Aorta (tissue), 5 donors: ENCODE data around the gene VEGFB. TPM values are rescaled to one million over a fixed set of nuclear protein-coding genes. Genes with fewer than 3 reads are reported as not detected.
A peak's percentile ranks its signal among the peaks of the same experiment; 100 is the strongest.

Experiments used
- ATAC-seq: fragments of 200-7000 bp; cut with Tn5 transposase; one replicate; pipeline ENCODE4 v1.9.1; 2022; ENCODE audit warnings: moderate library complexity; ENCODE audit not compliant: low FRiP score
- DNase-seq, 2 donors: peaks; one replicate each; pipeline ENCODE4 v3.0.0-alpha.2; 2020
- H3K27ac ChIP-seq, 2 donors: one replicate each; pipeline ENCODE4 v1.5.1; 2013; ENCODE audit warnings: low read length in 2 of 2, mild to moderate bottlenecking in 2 of 2, moderate library complexity in 2 of 2, control low read depth in 1 of 2, inconsistent platforms in 1 of 2, low read depth in 1 of 2
- H3K27me3 ChIP-seq, 2 donors: one replicate each; pipeline ENCODE4 v1.6.1; 2013; ENCODE audit warnings: control low read depth in 1 of 2, low read length in 1 of 2, mild to moderate bottlenecking in 1 of 2, moderate library complexity in 1 of 2; ENCODE audit not compliant: insufficient read depth in 2 of 2, control insufficient read depth in 1 of 2
- H3K36me3 ChIP-seq, 2 donors: one replicate each; pipeline ENCODE4 v1.6.1; 2013; ENCODE audit warnings: control low read depth in 1 of 2, low read length in 1 of 2, mild to moderate bottlenecking in 1 of 2; ENCODE audit not compliant: insufficient read depth in 2 of 2, control insufficient read depth in 1 of 2
- H3K4me1 ChIP-seq, 2 donors: one replicate each; pipeline ENCODE4 v1.6.1; 2013; ENCODE audit warnings: low read length in 2 of 2, control low read depth in 1 of 2, mild to moderate bottlenecking in 1 of 2, moderate library complexity in 1 of 2; ENCODE audit not compliant: insufficient read depth in 2 of 2, control insufficient read depth in 1 of 2
- H3K4me3 ChIP-seq, 2 donors: one replicate each; pipeline ENCODE4 v1.5.1; 2013; ENCODE audit warnings: low read length in 2 of 2, control low read depth in 1 of 2, mild to moderate bottlenecking in 1 of 2
- H3K9me3 ChIP-seq: one replicate; pipeline ENCODE4 v1.6.1; 2013; ENCODE audit warnings: mild to moderate bottlenecking, low read length; ENCODE audit not compliant: control insufficient read depth
- WGBS, 2 donors: extraction: QIAGEN DNeasy Blood & Tissue Kit; methylation state at CpG; one replicate each; pipeline ENCODE4 v1.1.7; 2013; 5-methylcytosine and 5-hydroxymethylcytosine counted together
- intact Hi-C, 2 donors: fragments of 100-400 bp; cut with DNase I; formaldehyde crosslinking; loops; one replicate each; pipeline versions ENCODE4 v1.14.2 to v1.15.0; 2022
- long read RNA-seq, 2 donors: library from polyadenylated mRNA; unstranded; transcript quantifications; one replicate each; pipeline ENCODE4 v2.0.0, GENCODE V29; 2020 to 2021
- polyA plus RNA-seq, 2 donors: library from polyadenylated mRNA; stranded (reverse); fragments of 200-250 nt; gene quantifications; one replicate each; pipeline ENCODE4 v1.2.3, GENCODE V29; 2013
- total RNA-seq, 2 donors: library from RNA; stranded (reverse); fragmentation: NEBNext Ultra II Directional; extraction: Animal tissue kit (Norgen Biotek cat#: 25700); gene quantifications; one replicate each; pipeline ENCODE4 v1.2.1, GENCODE V29; 2021
- donor health status: healthy with polysubstance abuse.
- donor health status: Bipolar disorder and iron deficiency.
- donor health status: DM: no; HTN: no; CAD: no.
- donor health status: DM: no; HTN: no; CAD: no.
- donor health status: DM: yes; HTN: yes; CAD: no.

Gene VEGFB
- total RNA-seq (100 to 1,000 TPM; 131 to 208 TPM), polyA plus RNA-seq (100 to 1,000 TPM; 191 to 206 TPM)
- long read RNA-seq, donor 1, transcript VEGFB-201 (7 exons, 1,380 nt) = major isoform, 5 of 17 reads
- long read RNA-seq, donor 1, partial matches to known transcripts = 10 of 17 reads
- long read RNA-seq, donor 1, other reads (novel, unspliced or antisense) = 1 of 17 reads
- long read RNA-seq, donor 2, transcript VEGFB-202 (7 exons, 979 nt) = minor isoform, 33 of 115 reads
- long read RNA-seq, donor 2, transcript VEGFB-201 (7 exons, 1,380 nt) = major isoform, 57 of 115 reads
- long read RNA-seq, donor 2, partial matches to known transcripts = 19 of 115 reads
- long read RNA-seq, donor 2, other reads (novel, unspliced or antisense) = 6 of 115 reads

- H3K36me3 ChIP-seq = peaks cover 0 to 2% of the 10 kb centered on the region in 2 donors
- peak within 1 kb of the TSS; percentile 77 to 94 for H3K4me3 ChIP-seq
- ATAC-seq = peak; percentile 78
- intact Hi-C loops = no loop called here
- H3K27me3 ChIP-seq = no peaks in the 10 kb centered on the region
- DNase-seq = peak; percentile 88 to 91
- H3K27ac ChIP-seq = peak within 1 kb of the TSS in 1 of 2 donors; percentile 70
- no peaks in the 10 kb centered on the region for H3K4me1 ChIP-seq
- no peaks in the 10 kb centered on the region for H3K9me3 ChIP-seq
- 1 to 2% methylated on average over 39 to 62 of the region's 62 CpGs for WGBS, 2 donors
These were observed at the start of gene VEGFB for GRCh38 chr11:64233913-64234586. TSS of gene VEGFB (plus strand) at chr11:64234584. CDS start at chr11:64234834, 250 bp downstream.

- intact Hi-C loops = loop anchor here in 1 of 2 donors (5.0 kb wide), 2 partner anchors 42 to 117 kb away; partner anchors contain the start of genes CATSPERZ, NUDT22 and TRPT1
- Histone ChIP-seq H3K36me3 (no peaks in the 10 kb centered on the region), H3K4me1 (no peaks in the 10 kb centered on the region), H3K4me3 (peak overlapping the region; percentile 22 to 52), H3K9me3 (no peaks in the 10 kb centered on the region), H3K27me3 (no peaks in the 10 kb centered on the region), H3K27ac (peak overlapping the region; percentile 47 to 80)
- WGBS, 2 donors = 0 to 1% methylated on average over 52 of the region's 52 CpGs
- peak; percentile 83 for ATAC-seq
- DNase-seq = peak; percentile 93 to 96
These were observed 49.1 kb upstream of the VEGFB start for GRCh38 chr11:64185175-64185692.

GRCh38 chr11:64185693-64186491 lies 48.5 kb upstream of the VEGFB start, which contains the start of gene STIP1:
TSS of gene STIP1 (plus strand) at chr11:64186171. CDS start at chr11:64186262, 91 bp downstream.
- DNase-seq (peak; percentile 99), ATAC-seq (peak; percentile 96)
- intact Hi-C loops = loop anchor here in 1 of 2 donors (5.0 kb wide), 2 partner anchors 41 to 116 kb away; partner anchors contain the start of genes CATSPERZ, NUDT22 and TRPT1
- H3K4me1 ChIP-seq = no peaks in the 10 kb centered on the region
- H3K9me3 ChIP-seq = no peaks in the 10 kb centered on the region
- 1% methylated on average over 70 to 74 of the region's 74 CpGs for WGBS, 2 donors
- no peaks in the 10 kb centered on the region for H3K36me3 ChIP-seq
- no peaks in the 10 kb centered on the region for H3K27me3 ChIP-seq
- H3K4me3 ChIP-seq = peak within 1 kb of the TSS; percentile 22 to 52
- peak within 1 kb of the TSS; percentile 47 to 80 for H3K27ac ChIP-seq

GRCh38 chr11:64186492-64187165 lies 47.8 kb upstream of the VEGFB start:
- no peak for DNase-seq
- no peaks in the 10 kb centered on the region for H3K27me3 ChIP-seq
- no peaks in the 10 kb centered on the region for H3K9me3 ChIP-seq
- H3K4me3 ChIP-seq = no peak overlapping the region
- H3K27ac ChIP-seq = no peak overlapping the region
- 1% methylated on average over 45 to 48 of the region's 48 CpGs for WGBS, 2 donors
- intact Hi-C loops = loop anchor here in 1 of 2 donors (5.0 kb wide), 2 partner anchors 41 to 116 kb away; partner anchors contain the start of genes CATSPERZ, NUDT22 and TRPT1
- no peak for ATAC-seq
- H3K36me3 ChIP-seq = no peaks in the 10 kb centered on the region
- H3K4me1 ChIP-seq = no peaks in the 10 kb centered on the region

GRCh38 chr11:64192434-64192833 lies 42.0 kb upstream of the VEGFB start:
- Histone ChIP-seq H3K9me3 (no peaks in the 10 kb centered on the region), H3K4me1 (no peaks in the 10 kb centered on the region), H3K27ac (no peak overlapping the region), H3K36me3 (peaks cover 3 to 14% of the 10 kb centered on the region in 2 donors), H3K4me3 (no peak overlapping the region), H3K27me3 (no peaks in the 10 kb centered on the region)
- no peak for DNase-seq
- no peak for ATAC-seq
- intact Hi-C loops = no loop called here
- WGBS, 2 donors = 90 to 91% methylated on average over 5 of the region's 5 CpGs

GRCh38 chr11:64196626-64197025 lies 37.8 kb upstream of the VEGFB start:
- Histone ChIP-seq H3K9me3 (no peaks in the 10 kb centered on the region), H3K4me1 (no peaks in the 10 kb centered on the region), H3K27ac (no peak overlapping the region), H3K27me3 (no peaks in the 10 kb centered on the region), H3K4me3 (no peak overlapping the region), H3K36me3 (peaks cover 13 to 20% of the 10 kb centered on the region in 2 donors)
- intact Hi-C loops = no loop called here
- ATAC-seq (no peak), DNase-seq (no peak)
- 79 to 83% methylated on average over 9 of the region's 9 CpGs for WGBS, 2 donors

- DNase-seq (no peak), ATAC-seq (no peak)
- no peak overlapping the region for H3K27ac ChIP-seq
- WGBS, 2 donors = 95 to 96% methylated on average over 2 of the region's 2 CpGs
- no peaks in the 10 kb centered on the region for H3K4me1 ChIP-seq
- H3K9me3 ChIP-seq = no peaks in the 10 kb centered on the region
- intact Hi-C loops = no loop called here
- H3K4me3 ChIP-seq = no peak overlapping the region
- peaks cover 13 to 23% of the 10 kb centered on the region in 2 donors for H3K36me3 ChIP-seq
- no peaks in the 10 kb centered on the region for H3K27me3 ChIP-seq
These were observed 35.9 kb upstream of the VEGFB start for GRCh38 chr11:64198511-64198910.
